ENCODE data around the gene HS6ST1.

Gene HS6ST1

DNA sequence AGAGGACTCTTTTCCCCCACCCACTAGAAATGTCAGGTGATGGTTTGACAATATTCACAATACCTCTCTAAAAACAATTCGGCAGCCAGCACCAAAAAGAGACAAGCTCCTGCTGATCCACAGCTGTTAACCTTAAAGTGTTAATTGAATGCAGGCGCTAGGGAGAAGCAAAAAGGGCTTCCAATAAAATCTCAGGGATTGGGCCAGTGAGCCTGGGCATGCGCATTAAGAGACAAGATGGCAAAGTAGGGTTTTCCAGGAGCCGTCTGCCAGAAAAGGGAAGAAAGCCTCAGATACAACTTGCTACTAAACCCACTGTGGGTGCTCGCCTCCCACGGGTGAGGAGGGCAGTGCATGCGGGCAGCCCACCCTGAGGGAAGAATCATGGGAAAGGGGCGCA is 98.8 kb downstream of the HS6ST1 start:
- Histone ChIP-seq H3K27me3 (ENCODE audit: control insufficient read depth in 2 of 2, insufficient read depth in 2 of 2, low read length in 2 of 2) (no peaks in the 10 kb centered on the region), H3K9me3 (ENCODE audit: control insufficient read depth in 2 of 2, low read length in 2 of 2) (peaks cover 0 to 2% of the 10 kb centered on the region in 2 donors), H3K9ac (ENCODE audit: low read depth in 1 of 2, low read length in 2 of 2) (no peak overlapping the region), H3K4me3 (ENCODE audit: low read length in 2 of 2) (no peak overlapping the region), H3K36me3 (ENCODE audit: control insufficient read depth in 2 of 2, insufficient read depth in 2 of 2, low read length in 2 of 2) (no peaks in the 10 kb centered on the region), H3K27ac (ENCODE audit: low read depth in 2 of 2, low read length in 2 of 2) (no peak overlapping the region), H3K4me1 (ENCODE audit: control insufficient read depth in 2 of 2, insufficient read depth in 2 of 2, low read length in 2 of 2) (no peaks in the 10 kb centered on the region)

DNA sequence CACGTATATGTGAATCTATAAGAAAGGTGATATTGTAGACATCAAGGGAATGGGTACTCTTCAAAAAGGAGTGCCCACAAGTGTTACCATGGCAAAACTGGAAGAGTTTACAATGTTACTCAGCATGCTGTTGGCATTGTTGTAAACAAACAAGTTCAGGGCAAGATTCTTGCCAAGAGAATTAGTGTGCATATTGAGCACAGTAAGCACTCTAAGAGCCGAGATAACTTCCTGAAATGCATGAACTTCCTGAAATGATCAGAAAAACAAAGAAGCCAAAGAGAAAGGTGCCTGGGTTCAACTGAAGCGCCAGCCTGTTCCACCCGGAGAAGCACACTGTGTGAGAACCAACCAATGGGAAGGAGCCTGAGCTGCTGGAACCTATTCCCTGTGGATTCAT is 101.0 kb downstream of the HS6ST1 start:
- Histone ChIP-seq H3K9ac (ENCODE audit: low read depth in 1 of 2, low read length in 2 of 2) (no peak overlapping the region), H3K36me3 (ENCODE audit: control insufficient read depth in 2 of 2, insufficient read depth in 2 of 2, low read length in 2 of 2) (no peaks in the 10 kb centered on the region), H3K9me3 (ENCODE audit: control insufficient read depth in 2 of 2, low read length in 2 of 2) (peaks cover 0 to 2% of the 10 kb centered on the region in 2 donors), H3K4me3 (ENCODE audit: low read length in 2 of 2) (no peak overlapping the region), H3K4me1 (ENCODE audit: control insufficient read depth in 2 of 2, insufficient read depth in 2 of 2, low read length in 2 of 2) (peaks cover 0 to 2% of the 10 kb centered on the region in 2 donors), H3K27ac (ENCODE audit: low read depth in 2 of 2, low read length in 2 of 2) (no peak overlapping the region), H3K27me3 (ENCODE audit: control insufficient read depth in 2 of 2, insufficient read depth in 2 of 2, low read length in 2 of 2) (no peaks in the 10 kb centered on the region)

DNA sequence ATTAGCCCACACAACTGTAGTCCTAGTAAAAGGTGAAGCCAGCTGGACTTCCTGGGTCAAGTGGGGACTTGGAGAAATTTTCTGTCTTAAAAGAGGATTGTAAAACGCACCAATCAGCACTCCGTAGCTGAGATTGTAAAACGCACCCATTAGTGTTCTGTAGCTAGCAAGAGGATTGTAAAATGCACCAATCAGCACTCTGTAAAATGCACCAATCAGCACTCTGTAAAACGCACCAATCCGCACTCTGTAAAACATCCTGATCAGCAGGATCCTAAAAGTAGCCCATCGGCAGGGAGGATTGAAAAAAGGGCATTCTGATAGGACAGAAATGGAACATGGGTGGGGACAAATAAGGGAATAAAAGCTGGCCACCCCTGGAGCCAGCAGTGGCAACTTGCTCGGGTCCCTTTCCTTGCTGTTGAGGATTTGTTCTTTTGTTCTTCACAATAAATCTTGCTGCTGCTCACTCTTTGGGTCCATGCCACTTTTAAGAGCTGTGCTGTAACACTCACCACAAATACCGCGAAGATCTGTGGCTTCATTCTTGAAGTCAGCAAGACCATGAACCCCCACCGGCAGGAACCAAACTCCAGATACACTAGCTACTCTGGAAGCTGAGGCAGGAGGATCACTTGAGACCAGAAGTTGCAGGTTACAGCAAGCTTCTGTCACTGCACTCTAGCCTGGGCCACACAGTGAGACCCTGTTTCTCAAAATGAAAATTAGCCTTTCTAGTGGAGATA is 102.6 kb downstream of the HS6ST1 start:
- H3K4me1 ChIP-seq (ENCODE audit: control insufficient read depth in 2 of 2, insufficient read depth in 2 of 2, low read length in 2 of 2): peaks cover 0 to 2% of the 10 kb centered on the region in 2 donors
- H3K36me3 ChIP-seq (ENCODE audit: control insufficient read depth in 2 of 2, insufficient read depth in 2 of 2, low read length in 2 of 2): no peaks in the 10 kb centered on the region
- H3K27me3 ChIP-seq (ENCODE audit: control insufficient read depth in 2 of 2, insufficient read depth in 2 of 2, low read length in 2 of 2): no peaks in the 10 kb centered on the region
- H3K4me3 ChIP-seq (ENCODE audit: low read length in 2 of 2): no peak overlapping the region
- H3K27ac ChIP-seq (ENCODE audit: low read depth in 2 of 2, low read length in 2 of 2): no peak overlapping the region
- H3K9ac ChIP-seq (ENCODE audit: low read depth in 1 of 2, low read length in 2 of 2): no peak overlapping the region
- H3K9me3 ChIP-seq (ENCODE audit: control insufficient read depth in 2 of 2, low read length in 2 of 2): peaks cover 0 to 2% of the 10 kb centered on the region in 2 donors

All from mucosa of rectum (tissue), 2 donors.